NCI-H774 (cell line): ENCODE results near the gene HOXD4.

Experiments
- DNase-seq: peaks from one replicate; lab custom pipeline; 2025; lab: John Stamatoyannopoulos, UW

HOXD4 gene

GRCh38 chr2:176170602-176171305 lies 19.4 kb downstream of the HOXD4 start:
- no peak for DNase-seq

- DNase-seq, result no peak
Observed at GRCh38 chr2:176171351-176172006, 20.1 kb downstream of the HOXD4 start.

DNA sequence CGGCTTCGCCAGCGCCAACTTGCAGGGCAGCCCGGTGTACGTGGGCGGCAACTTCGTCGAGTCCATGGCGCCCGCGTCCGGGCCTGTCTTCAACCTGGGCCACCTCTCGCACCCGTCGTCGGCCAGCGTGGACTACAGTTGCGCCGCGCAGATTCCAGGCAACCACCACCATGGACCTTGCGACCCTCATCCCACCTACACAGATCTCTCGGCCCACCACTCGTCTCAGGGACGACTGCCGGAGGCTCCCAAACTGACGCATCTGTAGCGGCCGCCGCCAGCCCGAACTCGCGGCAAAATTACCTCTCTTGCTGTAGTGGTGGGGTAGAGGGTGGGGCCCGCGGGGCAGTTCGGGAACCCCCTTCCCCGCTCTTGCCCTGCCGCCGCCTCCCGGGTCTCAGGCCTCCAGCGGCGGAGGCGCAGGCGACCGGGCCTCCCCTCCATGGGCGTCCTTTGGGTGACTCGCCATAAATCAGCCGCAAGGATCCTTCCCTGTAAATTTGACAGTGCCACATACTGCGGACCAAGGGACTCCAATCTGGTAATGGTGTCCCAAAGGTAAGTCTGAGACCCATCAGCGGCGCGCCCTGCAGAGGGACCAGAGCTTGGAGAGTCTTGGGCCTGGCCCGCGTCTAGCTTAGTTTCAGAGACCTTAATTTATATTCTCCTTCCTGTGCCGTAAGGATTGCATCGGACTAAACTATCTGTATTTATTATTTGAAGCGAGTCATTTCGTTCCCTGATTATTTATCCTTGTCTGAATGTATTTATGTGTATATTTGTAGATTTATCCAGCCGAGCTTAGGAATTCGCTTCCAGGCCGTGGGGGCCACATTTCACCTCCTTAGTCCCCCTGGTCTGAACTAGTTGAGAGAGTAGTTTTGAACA lies 20.9 kb downstream of the HOXD4 start:
- no peak for DNase-seq

- no peak for DNase-seq
Observed at GRCh38 chr2:176172895-176173566, 21.7 kb downstream of the HOXD4 start.

GRCh38 chr2:176173567-176174381 lies 22.4 kb downstream of the HOXD4 start:
- no peak for DNase-seq

GRCh38 chr2:176174382-176174823 lies 23.1 kb downstream of the HOXD4 start:
- no peak for DNase-seq

GRCh38 chr2:176174824-176175708 lies 23.7 kb downstream of the HOXD4 start:
- DNase-seq, result no peak

DNA sequence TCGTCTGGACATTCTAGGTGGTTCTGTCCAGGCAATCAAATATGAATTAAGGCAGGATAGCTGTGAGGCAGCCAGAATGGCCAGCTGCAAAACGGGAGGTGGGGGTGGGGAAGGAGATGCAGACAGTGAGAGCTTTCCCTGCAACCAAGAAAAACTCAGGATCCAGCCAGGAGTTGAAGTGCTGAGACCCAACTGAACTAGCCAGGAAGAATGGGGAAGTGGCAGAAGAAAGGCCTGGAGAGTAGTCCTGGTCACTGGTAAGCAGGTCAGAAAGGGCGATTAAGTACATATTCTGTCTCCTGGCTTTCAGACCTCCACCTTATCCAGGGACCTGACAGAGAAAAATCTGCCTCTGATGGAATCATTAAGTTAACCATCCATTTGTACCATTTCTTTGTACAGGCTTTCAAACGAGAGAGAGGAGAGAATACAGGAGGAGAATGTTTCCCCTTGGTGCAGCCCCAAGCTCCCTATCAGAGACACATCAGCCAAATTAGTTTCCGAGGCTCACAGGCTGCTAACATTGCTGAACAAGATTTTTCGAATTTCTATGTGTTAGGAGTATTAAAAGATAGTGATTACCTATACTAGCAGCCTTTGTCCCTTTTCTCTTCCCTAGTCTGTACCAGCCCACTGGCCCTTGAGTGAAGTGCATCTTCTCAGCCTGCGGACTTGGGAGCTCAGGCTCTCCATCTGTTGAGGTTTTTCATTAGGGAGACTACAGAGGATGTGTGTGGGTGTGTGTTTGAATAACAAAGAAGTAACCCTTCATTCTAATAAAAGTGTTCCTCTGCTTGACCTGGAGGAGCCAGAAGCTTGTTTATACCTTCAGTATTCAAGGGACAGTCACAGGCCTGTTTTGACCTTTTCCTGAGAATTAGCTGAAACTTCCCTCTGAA lies 24.6 kb downstream of the HOXD4 start:
- DNase-seq, result no peak

DNA sequence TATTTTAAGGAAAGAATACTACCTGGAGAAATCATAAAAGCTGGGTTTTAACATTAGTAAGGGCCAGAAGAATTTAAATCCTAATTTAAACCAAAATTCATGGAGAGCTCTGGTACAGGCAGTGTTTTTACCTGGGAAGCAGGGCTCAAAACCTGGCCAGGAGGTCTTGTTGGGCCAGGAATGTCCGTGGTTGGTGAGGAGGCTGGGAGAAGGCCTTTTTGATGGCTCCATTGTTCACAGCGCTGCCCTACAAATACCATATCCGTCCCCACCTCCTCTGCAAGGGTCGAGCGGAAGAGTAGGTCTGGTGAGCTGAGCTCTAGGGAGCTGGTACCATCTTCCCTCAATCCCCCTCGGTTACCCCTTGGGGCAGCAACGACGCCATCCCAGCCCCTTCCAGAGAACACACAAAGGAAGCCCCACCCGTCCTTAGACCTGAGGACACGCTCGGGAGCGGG lies 26.3 kb downstream of the HOXD4 start:
- no peak for DNase-seq

- DNase-seq, result peak; percentile 69
Observed at GRCh38 chr2:176178038-176178756, 26.8 kb downstream of the HOXD4 start.

DNA sequence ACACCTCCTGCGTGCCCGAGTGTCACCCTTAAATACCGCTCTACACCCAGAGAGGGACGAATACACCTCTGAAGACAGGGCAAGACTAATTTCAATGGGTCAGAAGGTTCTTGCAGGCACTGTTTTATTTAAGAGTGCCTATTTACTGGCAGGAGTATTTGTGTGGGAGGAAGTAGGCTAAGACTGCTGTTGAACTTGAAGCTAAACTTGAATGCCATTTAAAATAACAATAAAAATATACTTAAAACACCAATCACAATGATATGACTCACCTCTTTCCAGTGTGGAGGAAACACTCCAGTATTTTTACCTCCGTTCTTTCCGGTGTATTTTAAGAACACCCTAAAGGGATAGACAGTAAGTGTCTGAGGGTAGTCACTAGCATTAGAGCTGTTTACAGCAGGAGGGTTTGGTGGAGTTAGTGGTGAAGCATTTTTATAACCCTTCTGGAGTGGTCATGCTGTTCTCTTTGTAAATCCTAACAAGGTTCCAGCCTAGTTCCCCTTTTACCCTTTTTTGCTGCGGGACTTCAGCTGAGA lies 27.5 kb downstream of the HOXD4 start:
- DNase-seq, result no peak

GRCh38 chr2:176181551-176181950 lies 30.2 kb downstream of the HOXD4 start:
- DNase-seq, result no peak

GRCh38 chr2:176182671-176183070 lies 31.3 kb downstream of the HOXD4 start:
- DNase-seq, result no peak

- no peak for DNase-seq
Observed at GRCh38 chr2:176184749-176185148, 33.4 kb downstream of the HOXD4 start.

- DNase-seq, result no peak
Observed at GRCh38 chr2:176186024-176186423, 34.7 kb downstream of the HOXD4 start.

- no peak for DNase-seq
Observed at GRCh38 chr2:176187200-176187898, 36.0 kb downstream of the HOXD4 start.
